IMR-90 (cell line): ENCODE measurements around the gene TTC1. TPM values are rescaled to one million over a fixed set of nuclear protein-coding genes. Genes with fewer than 3 reads are reported as not detected.

Source experiments
- ATAC-seq: fragments of 200-7000 bp; cut with Tn5 transposase; 2 replicates; pipeline ENCODE4 v1.9.1; 2020; ENCODE audit warnings: low read depth, mild to moderate bottlenecking, moderate library complexity
- BruUV-seq: library from RNA; stranded (reverse); fragments of 400-500 nt; replicated peaks from 2 replicates; lab custom pipeline; 2021; lab: Mats Ljungman, UMichigan
- CTCF ChIA-PET: fragments of 300-600 bp; formaldehyde crosslinking; extraction: SDS; loops from one replicate; lab custom pipeline; 2021; ENCODE audit warnings: antibody characterized with exemption; lab: Yijun Ruan, JAX
- POLR2A ChIA-PET: fragments of 300-600 bp; sonication (Branson Sonifier 250); formaldehyde crosslinking; loops from one replicate; lab custom pipeline; 2022; ENCODE audit warnings: antibody characterized with exemption; ENCODE audit not compliant: unreplicated experiment; lab: Charles Lee
- DNase-seq: peaks from one replicate; pipeline ENCODE4 v3.0.0; 2013
- H2AFZ ChIP-seq: replicated peaks from 2 replicates; pipeline ENCODE3; 2013; ENCODE audit warnings: low read length, mild to moderate bottlenecking; ENCODE audit not compliant: poor library complexity
- H2AK5ac ChIP-seq: 2 replicates; pipeline ENCODE4 v1.6.1; 2013; ENCODE audit warnings: low read depth, low read length, inconsistent platforms
- H2AK9ac ChIP-seq: replicated peaks from 2 replicates; pipeline ENCODE3; 2013; ENCODE audit warnings: mild to moderate bottlenecking, low read depth, low read length, moderate library complexity; ENCODE audit not compliant: poor library complexity
- H2BK120ac ChIP-seq: 2 replicates; pipeline ENCODE4 v1.6.1; 2013; ENCODE audit warnings: low read depth, low read length, inconsistent platforms
- H2BK15ac ChIP-seq: 3 replicates; pipeline ENCODE4 v1.6.1; 2013; ENCODE audit warnings: low read depth, low read length, inconsistent platforms
- H2BK20ac ChIP-seq: 2 replicates; pipeline ENCODE4 v1.6.1; 2013; ENCODE audit warnings: low read depth, mild to moderate bottlenecking, inconsistent platforms, low read length, moderate library complexity
- H2BK5ac ChIP-seq: 2 replicates; pipeline ENCODE4 v1.6.1; 2013; ENCODE audit warnings: mild to moderate bottlenecking, low read depth, low read length, inconsistent platforms; ENCODE audit not compliant: poor library complexity, severe bottlenecking
- H3K14ac ChIP-seq: replicated peaks from 2 replicates; pipeline ENCODE4 v1.6.1; 2013; ENCODE audit warnings: low read depth, low read length, inconsistent platforms
- H3K18ac ChIP-seq: 2 replicates; pipeline ENCODE4 v1.6.1; 2013; ENCODE audit warnings: low read depth, low read length, control low read depth
- H3K23ac ChIP-seq: 2 replicates; pipeline ENCODE4 v1.6.1; 2013; ENCODE audit warnings: low read depth, low read length, inconsistent platforms
- H3K27ac ChIP-seq: 2 replicates; pipeline ENCODE4 v1.5.1; 2013; ENCODE audit warnings: mild to moderate bottlenecking, control low read depth, low read length; ENCODE audit not compliant: insufficient read depth
- H3K27me3 ChIP-seq: 2 replicates; pipeline ENCODE4 v1.6.1; 2013; ENCODE audit warnings: low read length; ENCODE audit not compliant: control insufficient read depth, insufficient read depth
- H3K36me3 ChIP-seq: 2 replicates; pipeline ENCODE4 v1.6.1; 2013; ENCODE audit warnings: low read length, mixed read lengths; ENCODE audit not compliant: control insufficient read depth, insufficient read depth
- H3K4ac ChIP-seq: 2 replicates; pipeline ENCODE4 v1.6.1; 2013; ENCODE audit warnings: low read depth, low read length, inconsistent platforms
- H3K4me1 ChIP-seq: 2 replicates; pipeline ENCODE4 v1.6.1; 2013; ENCODE audit warnings: low read length, mixed read lengths; ENCODE audit not compliant: control insufficient read depth, insufficient read depth
- H3K4me2 ChIP-seq: 2 replicates; pipeline ENCODE4 v1.6.1; 2013; ENCODE audit warnings: low read depth, mild to moderate bottlenecking, control low read depth, low read length, moderate library complexity
- H3K4me3 ChIP-seq: 2 replicates; pipeline ENCODE4 v1.5.1; 2013; ENCODE audit warnings: low read depth, mild to moderate bottlenecking, control low read depth, low read length, moderate library complexity; ENCODE audit not compliant: insufficient read depth
- H3K56ac ChIP-seq: 2 replicates; pipeline ENCODE4 v1.6.1; 2013; ENCODE audit warnings: low read length, inconsistent platforms; ENCODE audit not compliant: insufficient read depth; ENCODE audit errors: extremely low read depth
- H3K79me1 ChIP-seq, 2 experiments: 2 replicates each; pipeline ENCODE4 v1.6.1; 2013; ENCODE audit warnings: low read length in 2 of 2, inconsistent platforms in 1 of 2, low read depth in 1 of 2
- H3K9ac ChIP-seq: 2 replicates; pipeline ENCODE4 v1.6.1; 2013; ENCODE audit warnings: low read depth, low read length, control low read depth
- H3K9me1 ChIP-seq: 2 replicates; pipeline ENCODE4 v1.6.1; 2013; ENCODE audit warnings: low read length, inconsistent platforms; ENCODE audit not compliant: insufficient read depth
- H3K9me3 ChIP-seq: 2 replicates; pipeline ENCODE4 v1.6.1; 2013; ENCODE audit warnings: low read length; ENCODE audit not compliant: control insufficient read depth, insufficient read depth
- H4K20me1 ChIP-seq: 2 replicates; pipeline ENCODE4 v1.6.1; 2013; ENCODE audit warnings: low read length, inconsistent platforms; ENCODE audit not compliant: insufficient read depth
- H4K5ac ChIP-seq: 2 replicates; pipeline ENCODE4 v1.6.1; 2013; ENCODE audit warnings: mild to moderate bottlenecking, low read depth, low read length, control low read depth
- H4K8ac ChIP-seq, 2 experiments: 2 replicates each; pipeline ENCODE4 v1.6.1; 2013; ENCODE audit warnings: low read depth in 2 of 2, low read length in 2 of 2, control low read depth in 1 of 2, inconsistent platforms in 1 of 2
- H4K91ac ChIP-seq: 2 replicates; pipeline ENCODE4 v1.6.1; 2013; ENCODE audit warnings: low read depth, low read length, inconsistent platforms; ENCODE audit not compliant: insufficient read depth
- BHLHE40 ChIP-seq: fragments of 150-350 bp; IDR thresholded peaks from 2 replicates; pipeline ENCODE4 v1.6.1; 2016; ENCODE audit warnings: mild to moderate bottlenecking, low read depth, low read length
- CEBPB ChIP-seq: IDR thresholded peaks from 2 replicates; pipeline ENCODE4 v1.6.1; 2012; ENCODE audit warnings: low read depth, low read length, improper control_type of control experiment
- CHD1 ChIP-seq: IDR thresholded peaks from 2 replicates; pipeline ENCODE4 v1.6.1; 2012; ENCODE audit warnings: low read depth, low read length, improper control_type of control experiment
- FOS ChIP-seq: fragments of 150-350 bp; IDR thresholded peaks from 2 replicates; pipeline ENCODE4 v1.6.1; 2016; ENCODE audit warnings: low read depth, low read length
- MAFK ChIP-seq: IDR thresholded peaks from 2 replicates; pipeline ENCODE4 v1.6.1; 2012; ENCODE audit warnings: low read depth, low read length, improper control_type of control experiment
- MAZ ChIP-seq: IDR thresholded peaks from 2 replicates; pipeline ENCODE4 v1.6.1; 2012; ENCODE audit warnings: low read depth, mild to moderate bottlenecking, low read length, improper control_type of control experiment, moderate library complexity, borderline replicate concordance
- MXI1 ChIP-seq: IDR thresholded peaks from 2 replicates; pipeline ENCODE4 v1.6.1; 2012; ENCODE audit warnings: low read depth, mild to moderate bottlenecking, low read length, moderate library complexity, borderline replicate concordance
- NFE2L2 ChIP-seq: fragments of 150-350 bp; IDR thresholded peaks from 2 replicates; pipeline ENCODE4 v1.6.1; 2016; ENCODE audit warnings: low read depth, mild to moderate bottlenecking, low read length
- POLR2A ChIP-seq: IDR thresholded peaks from 2 replicates; pipeline ENCODE4 v1.6.1; 2012; ENCODE audit warnings: mild to moderate bottlenecking, low read depth, low read length
- RAD21 ChIP-seq: IDR thresholded peaks from 2 replicates; pipeline ENCODE4 v1.6.1; 2012; ENCODE audit warnings: low read length, improper control_type of control experiment
- RCOR1 ChIP-seq: IDR thresholded peaks from 2 replicates; pipeline ENCODE4 v1.6.1; 2012; ENCODE audit warnings: mild to moderate bottlenecking, low read length, improper control_type of control experiment; ENCODE audit not compliant: insufficient replicate concordance
- RFX5 ChIP-seq: IDR thresholded peaks from 2 replicates; pipeline ENCODE4 v1.8.0; 2012; ENCODE audit warnings: low read depth, mild to moderate bottlenecking, low read length, moderate library complexity
- SMC3 ChIP-seq: fragments of 150-350 bp; IDR thresholded peaks from 2 replicates; pipeline ENCODE4 v1.6.1; 2016; ENCODE audit warnings: low read depth, mild to moderate bottlenecking, antibody characterized with exemption, low read length, moderate library complexity
- WGBS, 2 experiments: methylation state at CpG; one replicate each; pipeline versions ENCODE4 v1.1.5 to v1.1.7; 2013; ENCODE audit warnings: missing lambda C conversion rate in 2 of 2; ENCODE audit not compliant: insufficient read length in 1 of 2; ENCODE audit errors: extremely low coverage in 2 of 2; 5-methylcytosine and 5-hydroxymethylcytosine counted together
- dilution Hi-C: fragments of 300-500 bp; cut with HindIII; formaldehyde crosslinking; loops from one replicate; pipeline ENCODE4 v1.14.3; 2018; ENCODE audit warnings: low sequenced_read_pairs; ENCODE audit not compliant: unreplicated experiment
- in situ Hi-C: fragments of 300-500 bp; cut with MboI; formaldehyde crosslinking; loops from 3 replicates; pipeline ENCODE4 v1.14.3; 2019; ENCODE audit warnings: low sequenced_read_pairs, inconsistent platforms, mixed read lengths
- intact Hi-C: fragments of 100-400 bp; cut with micrococcal nuclease; formaldehyde crosslinking; loops from 2 replicates; pipeline ENCODE4 v1.10.0; 2022
- polyA plus RNA-seq, 3 experiments: library from polyadenylated mRNA; depleted of rRNA; stranded (reverse); fragments of >200 nt; gene quantifications; 2 replicates each; pipeline ENCODE4 v1.2.3, GENCODE V29; 2012; ENCODE audit warnings: low replicate concordance in 1 of 3
- total RNA-seq: library from RNA; depleted of rRNA; stranded (reverse); fragments of >200 nt; gene quantifications from 2 replicates; pipeline ENCODE4 v1.2.3, GENCODE V29; 2012
- TF ChIP-seq, protein P1 (sequence below): fragments of 150-350 bp; IDR thresholded peaks from 2 replicates; pipeline ENCODE4 v1.6.1; 2017; ENCODE audit warnings: mild to moderate bottlenecking, antibody characterized with exemption, low read length, low read depth
- TF ChIP-seq, protein P2 (sequence below): conservative IDR thresholded peaks from 2 replicates; pipeline ENCODE4 v1.5.1; 2012; ENCODE audit warnings: mild to moderate bottlenecking, low read depth, low read length, improper control_type of control experiment
- TF ChIP-seq, protein P3 (sequence below): fragments of 150-350 bp; IDR thresholded peaks from 2 replicates; pipeline ENCODE4 v1.6.1; 2016; ENCODE audit warnings: low read depth, mild to moderate bottlenecking, low read length, moderate library complexity, borderline replicate concordance

Gene TTC1
- total and polyA plus RNA-seq, 2 of the 4 experiments (the other 2 are of a cell fraction): 23.1 to 41.1 TPM

DNA sequence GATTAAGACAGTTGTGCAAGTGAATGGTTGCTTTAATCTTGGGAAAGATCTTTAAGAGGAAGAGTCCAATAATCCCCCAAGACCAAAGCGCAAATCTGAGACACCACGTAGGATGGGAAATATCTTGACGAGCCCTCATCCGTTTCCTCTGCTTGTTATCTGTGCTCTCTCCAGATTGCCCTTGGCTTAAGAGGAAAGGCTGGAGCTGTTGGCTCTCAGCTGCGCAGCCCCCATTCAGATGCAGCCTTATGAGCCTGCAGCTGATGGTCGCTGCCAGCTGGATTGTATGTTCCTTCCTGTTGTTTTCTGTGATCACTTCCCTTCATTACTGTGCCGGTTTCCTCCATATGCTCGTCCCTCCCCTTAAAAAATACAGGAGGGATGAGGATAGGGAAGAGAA is 62.6 kb downstream of the TTC1 start:
- no peak overlapping the region for H3K4ac ChIP-seq
- ChIA-PET POLR2A (no interaction called here), CTCF (no interaction called here)
- H3K4me3 ChIP-seq: no peak overlapping the region
- H3K79me1 ChIP-seq: no peaks in the 10 kb centered on the region
- no peak overlapping the region for H3K56ac ChIP-seq
- ATAC-seq (no peak), DNase-seq (no peak)
- no peak overlapping the region for H3K9ac ChIP-seq
- H4K91ac ChIP-seq: no peak overlapping the region
- no peaks in the 10 kb centered on the region for H3K9me1 ChIP-seq
- H2BK20ac ChIP-seq: no peak overlapping the region
- no peak overlapping the region for H2BK5ac ChIP-seq
- WGBS, 2 experiments: 92% methylated on average over 2 of the region's 8 CpGs; no CpG with 5 or more reads in 1 of the 2 experiments
- H2BK15ac ChIP-seq: no peak overlapping the region
- intact Hi-C loops (no loop called here), in situ Hi-C loops (no loop called here), dilution Hi-C loops (no loop called here)
- H2BK120ac ChIP-seq: no peak overlapping the region
- no peak overlapping the region for H3K23ac ChIP-seq
- BruUV-seq: no TSS peak
- H2AK9ac ChIP-seq: no peak overlapping the region
- H3K27ac ChIP-seq: no peak overlapping the region
- no peak overlapping the region for H4K5ac ChIP-seq
- no peak overlapping the region for H2AFZ ChIP-seq
- no peak overlapping the region for H4K8ac ChIP-seq
- TF ChIP-seq MXI1 (no peak), RFX5 (no peak), RAD21 (no peak), MAZ (no peak), CHD1 (no peak), MAFK (no peak), POLR2A (no peak), RCOR1 (no peak), BHLHE40 (no peak), SMC3 (no peak), NFE2L2 (no peak), FOS (no peak), CEBPB (no peak)
- TF ChIP-seq, protein P1, sequence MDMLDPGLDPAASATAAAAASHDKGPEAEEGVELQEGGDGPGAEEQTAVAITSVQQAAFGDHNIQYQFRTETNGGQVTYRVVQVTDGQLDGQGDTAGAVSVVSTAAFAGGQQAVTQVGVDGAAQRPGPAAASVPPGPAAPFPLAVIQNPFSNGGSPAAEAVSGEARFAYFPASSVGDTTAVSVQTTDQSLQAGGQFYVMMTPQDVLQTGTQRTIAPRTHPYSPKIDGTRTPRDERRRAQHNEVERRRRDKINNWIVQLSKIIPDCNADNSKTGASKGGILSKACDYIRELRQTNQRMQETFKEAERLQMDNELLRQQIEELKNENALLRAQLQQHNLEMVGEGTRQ: no peak
- TF ChIP-seq, protein P2, sequence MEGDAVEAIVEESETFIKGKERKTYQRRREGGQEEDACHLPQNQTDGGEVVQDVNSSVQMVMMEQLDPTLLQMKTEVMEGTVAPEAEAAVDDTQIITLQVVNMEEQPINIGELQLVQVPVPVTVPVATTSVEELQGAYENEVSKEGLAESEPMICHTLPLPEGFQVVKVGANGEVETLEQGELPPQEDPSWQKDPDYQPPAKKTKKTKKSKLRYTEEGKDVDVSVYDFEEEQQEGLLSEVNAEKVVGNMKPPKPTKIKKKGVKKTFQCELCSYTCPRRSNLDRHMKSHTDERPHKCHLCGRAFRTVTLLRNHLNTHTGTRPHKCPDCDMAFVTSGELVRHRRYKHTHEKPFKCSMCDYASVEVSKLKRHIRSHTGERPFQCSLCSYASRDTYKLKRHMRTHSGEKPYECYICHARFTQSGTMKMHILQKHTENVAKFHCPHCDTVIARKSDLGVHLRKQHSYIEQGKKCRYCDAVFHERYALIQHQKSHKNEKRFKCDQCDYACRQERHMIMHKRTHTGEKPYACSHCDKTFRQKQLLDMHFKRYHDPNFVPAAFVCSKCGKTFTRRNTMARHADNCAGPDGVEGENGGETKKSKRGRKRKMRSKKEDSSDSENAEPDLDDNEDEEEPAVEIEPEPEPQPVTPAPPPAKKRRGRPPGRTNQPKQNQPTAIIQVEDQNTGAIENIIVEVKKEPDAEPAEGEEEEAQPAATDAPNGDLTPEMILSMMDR: no peak
- TF ChIP-seq, protein P3, sequence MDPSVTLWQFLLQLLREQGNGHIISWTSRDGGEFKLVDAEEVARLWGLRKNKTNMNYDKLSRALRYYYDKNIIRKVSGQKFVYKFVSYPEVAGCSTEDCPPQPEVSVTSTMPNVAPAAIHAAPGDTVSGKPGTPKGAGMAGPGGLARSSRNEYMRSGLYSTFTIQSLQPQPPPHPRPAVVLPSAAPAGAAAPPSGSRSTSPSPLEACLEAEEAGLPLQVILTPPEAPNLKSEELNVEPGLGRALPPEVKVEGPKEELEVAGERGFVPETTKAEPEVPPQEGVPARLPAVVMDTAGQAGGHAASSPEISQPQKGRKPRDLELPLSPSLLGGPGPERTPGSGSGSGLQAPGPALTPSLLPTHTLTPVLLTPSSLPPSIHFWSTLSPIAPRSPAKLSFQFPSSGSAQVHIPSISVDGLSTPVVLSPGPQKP: no peak
- H4K20me1 ChIP-seq: no peaks in the 10 kb centered on the region
- no peak overlapping the region for H3K18ac ChIP-seq
- no peak overlapping the region for H3K4me2 ChIP-seq
- no peaks in the 10 kb centered on the region for H3K27me3 ChIP-seq
- H3K14ac ChIP-seq: no peak overlapping the region
- no peaks in the 10 kb centered on the region for H3K9me3 ChIP-seq
- no peak overlapping the region for H2AK5ac ChIP-seq
- H3K4me1 ChIP-seq: no peaks in the 10 kb centered on the region
- peaks cover 4% of the 10 kb centered on the region for H3K36me3 ChIP-seq
